Keratinocyte (primary cell): Measurements from ENCODE around the gene PLEKHA1. TPM values are rescaled to one million over a fixed set of nuclear protein-coding genes. Genes with fewer than 3 reads are reported as not detected.

ENCODE experiments used
- DNase-seq: peaks from one replicate; pipeline ENCODE4 v3.0.0-alpha.2; 2011; ENCODE audit warnings: low read depth, missing footprints, low spot score
- FAIRE-seq: peaks from 2 replicates; lab custom pipeline; 2011; peaks lifted over from hg19 to GRCh38; lab: Jason Lieb, UNC
- H2AFZ ChIP-seq: 2 replicates; pipeline ENCODE4 v1.6.0; 2012; ENCODE audit warnings: low read length, control low read depth, inconsistent platforms; ENCODE audit not compliant: control insufficient read depth
- H3K27ac ChIP-seq: 2 replicates; pipeline ENCODE4 v1.5.1; 2011; ENCODE audit warnings: low read length; ENCODE audit not compliant: control insufficient read depth, insufficient read depth
- H3K27me3 ChIP-seq: 3 replicates; pipeline ENCODE4 v1.6.0; 2011; ENCODE audit warnings: low read length; ENCODE audit not compliant: control insufficient read depth, insufficient read depth; ENCODE audit errors: extremely low read depth
- H3K36me3 ChIP-seq, 2 experiments: 2 replicates in 1 of 2; 3 replicates in 1 of 2; pipeline ENCODE4 v1.5.1; 2011; ENCODE audit warnings: low read length in 2 of 2, mild to moderate bottlenecking in 1 of 2; ENCODE audit not compliant: control insufficient read depth in 2 of 2, insufficient read depth in 2 of 2; ENCODE audit errors: extremely low read depth in 1 of 2
- H3K4me1 ChIP-seq: 3 replicates; pipeline ENCODE4 v1.5.1; 2011; ENCODE audit warnings: low read length; ENCODE audit not compliant: control insufficient read depth, insufficient read depth; ENCODE audit errors: extremely low read depth
- H3K4me2 ChIP-seq: 3 replicates; pipeline ENCODE4 v1.6.0; 2011; ENCODE audit warnings: low read depth, low read length; ENCODE audit not compliant: control insufficient read depth, insufficient read depth; ENCODE audit errors: extremely low read depth
- H3K4me3 ChIP-seq, 3 experiments: fragments of 200-600 bp in 1 of 3; sonication (generic) in 1 of 3; 2 replicates in 2 of 3; 3 replicates in 1 of 3; pipeline ENCODE4 v1.5.1; 2011 to 2016; ENCODE audit warnings: low read length in 3 of 3, mild to moderate bottlenecking in 3 of 3, control low read depth in 2 of 3, inconsistent platforms in 1 of 3, low read depth in 1 of 3, mixed read lengths in 1 of 3, mixed run types in 1 of 3, moderate library complexity in 1 of 3; ENCODE audit not compliant: control insufficient read depth in 2 of 3, insufficient read depth in 2 of 3; ENCODE audit errors: extremely low read depth in 1 of 3
- H3K79me2 ChIP-seq: 2 replicates; pipeline ENCODE4 v1.6.0; 2012; ENCODE audit warnings: low read length; ENCODE audit not compliant: control insufficient read depth, insufficient read depth
- H3K9ac ChIP-seq: 3 replicates; pipeline ENCODE4 v1.6.0; 2011; ENCODE audit warnings: low read length; ENCODE audit not compliant: control insufficient read depth, insufficient read depth; ENCODE audit errors: extremely low read depth
- H3K9me1 ChIP-seq: 3 replicates; pipeline ENCODE4 v1.6.0; 2011; ENCODE audit warnings: low read length; ENCODE audit not compliant: control insufficient read depth, insufficient read depth; ENCODE audit errors: extremely low read depth
- H3K9me3 ChIP-seq: 2 replicates; pipeline ENCODE4 v1.5.1; 2012; ENCODE audit warnings: low read depth, low read length; ENCODE audit not compliant: control insufficient read depth
- H4K20me1 ChIP-seq: 3 replicates; pipeline ENCODE4 v1.6.0; 2011; ENCODE audit warnings: low read length; ENCODE audit not compliant: control insufficient read depth, insufficient read depth; ENCODE audit errors: extremely low read depth
- EZH2 ChIP-seq: IDR thresholded peaks from one replicate; pipeline ENCODE4 v1.6.1; 2012; ENCODE audit warnings: inconsistent platforms, mild to moderate bottlenecking, low read length, moderate library complexity
- dilution Hi-C: fragments of 300-500 bp; cut with MboI; formaldehyde crosslinking; loops from one replicate; pipeline ENCODE4 v1.7.0; 2020; ENCODE audit warnings: low sequenced_read_pairs; ENCODE audit not compliant: extremely low pct_ligation_motif_present
- polyA plus RNA-seq, 5 experiments: library from polyadenylated mRNA; depleted of rRNA in 3 of 5; stranded (reverse) in 3 of 5; stranded (forward) in 1 of 5; unstranded in 1 of 5; fragments of >200 nt; gene quantifications; 1 replicate in 1 of 5; 2 replicates in 3 of 5; 3 replicates in 1 of 5; pipeline versions ENCODE4 v1.2.1 to v1.2.3, GENCODE V29; 2011 to 2012; ENCODE audit warnings: missing spikeins in 2 of 5, low read depth in 1 of 5, low replicate concordance in 1 of 5
- TF ChIP-seq, protein P1 (sequence below), 3 experiments: IDR thresholded peaks in 1 of 3; conservative IDR thresholded peaks in 1 of 3; optimal IDR thresholded peaks in 1 of 3; 2 replicates in 2 of 3; 3 replicates in 1 of 3; pipeline versions ENCODE3 to v1.5.1; 2011; ENCODE audit warnings: low read length in 3 of 3, mild to moderate bottlenecking in 3 of 3, moderate library complexity in 2 of 3, control low read depth in 1 of 3, inconsistent platforms in 1 of 3; ENCODE audit not compliant: insufficient read depth in 2 of 3; ENCODE audit errors: extremely low read depth in 1 of 3

PLEKHA1 gene
- polyA plus RNA-seq, 1 donor (not counting 4 experiments of a cell fraction or from before 2014, with no cell fraction given), result 66.7 TPM

DNA sequence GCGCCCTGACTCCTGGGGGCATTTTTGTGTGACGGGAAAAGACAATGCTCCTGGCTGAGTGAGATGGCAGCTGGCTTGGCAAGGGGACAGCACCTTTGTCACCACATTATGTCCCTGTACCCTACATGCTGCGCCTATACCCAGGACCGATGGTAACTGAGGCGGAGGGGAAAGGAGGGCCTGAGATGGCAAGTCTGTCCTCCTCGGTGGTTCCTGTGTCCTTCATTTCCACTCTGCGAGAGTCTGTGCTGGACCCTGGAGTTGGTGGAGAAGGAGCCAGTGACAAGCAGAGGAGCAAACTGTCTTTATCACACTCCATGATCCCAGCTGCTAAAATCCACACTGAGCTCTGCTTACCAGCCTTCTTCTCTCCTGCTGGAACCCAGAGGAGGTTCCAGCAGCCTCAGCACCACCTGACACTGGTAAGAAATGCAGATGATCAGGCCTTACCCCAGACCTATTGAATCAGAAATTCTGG lies 80.1 kb downstream of the PLEKHA1 start, which contains the start of gene ARMS2:
Gene ARMS2 (plus strand): TSS at position 51 of the 478 bp plus-strand sequence. CDS start 75 bp downstream, at position 126.
- no peaks in the 10 kb centered on the region for H3K9me3 ChIP-seq
- H3K4me3 ChIP-seq, result no peak within 1 kb of the TSS
- H4K20me1 ChIP-seq, result no peaks in the 10 kb centered on the region
- DNase-seq (no peak), FAIRE-seq (no peak)
- no peak within 1 kb of the TSS for H3K4me2 ChIP-seq
- no peak within 1 kb of the TSS for H3K9ac ChIP-seq
- H3K27me3 ChIP-seq, result no peaks in the 10 kb centered on the region
- dilution Hi-C loops, result no loop called here
- H3K27ac ChIP-seq, result no peak within 1 kb of the TSS
- no peaks in the 10 kb centered on the region for H3K9me1 ChIP-seq
- H3K4me1 ChIP-seq, result no peaks in the 10 kb centered on the region
- H3K36me3 ChIP-seq, result no peaks in the 10 kb centered on the region
- H2AFZ ChIP-seq, result no peak within 1 kb of the TSS
- TF ChIP-seq EZH2, result no peak
- TF ChIP-seq, protein P1, sequence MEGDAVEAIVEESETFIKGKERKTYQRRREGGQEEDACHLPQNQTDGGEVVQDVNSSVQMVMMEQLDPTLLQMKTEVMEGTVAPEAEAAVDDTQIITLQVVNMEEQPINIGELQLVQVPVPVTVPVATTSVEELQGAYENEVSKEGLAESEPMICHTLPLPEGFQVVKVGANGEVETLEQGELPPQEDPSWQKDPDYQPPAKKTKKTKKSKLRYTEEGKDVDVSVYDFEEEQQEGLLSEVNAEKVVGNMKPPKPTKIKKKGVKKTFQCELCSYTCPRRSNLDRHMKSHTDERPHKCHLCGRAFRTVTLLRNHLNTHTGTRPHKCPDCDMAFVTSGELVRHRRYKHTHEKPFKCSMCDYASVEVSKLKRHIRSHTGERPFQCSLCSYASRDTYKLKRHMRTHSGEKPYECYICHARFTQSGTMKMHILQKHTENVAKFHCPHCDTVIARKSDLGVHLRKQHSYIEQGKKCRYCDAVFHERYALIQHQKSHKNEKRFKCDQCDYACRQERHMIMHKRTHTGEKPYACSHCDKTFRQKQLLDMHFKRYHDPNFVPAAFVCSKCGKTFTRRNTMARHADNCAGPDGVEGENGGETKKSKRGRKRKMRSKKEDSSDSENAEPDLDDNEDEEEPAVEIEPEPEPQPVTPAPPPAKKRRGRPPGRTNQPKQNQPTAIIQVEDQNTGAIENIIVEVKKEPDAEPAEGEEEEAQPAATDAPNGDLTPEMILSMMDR (optimal IDR thresholded peaks at IDR 0.05 in 1 of 3, IDR thresholded peaks at IDR 0.05 in 1 of 3, conservative IDR thresholded peaks at IDR 0.05 in 1 of 3; ENCODE audit: extremely low read depth in 1 of 3, insufficient read depth in 2 of 3, low read length in 3 of 3), result no peak
- H3K79me2 ChIP-seq, result no peaks in the 10 kb centered on the region

DNA sequence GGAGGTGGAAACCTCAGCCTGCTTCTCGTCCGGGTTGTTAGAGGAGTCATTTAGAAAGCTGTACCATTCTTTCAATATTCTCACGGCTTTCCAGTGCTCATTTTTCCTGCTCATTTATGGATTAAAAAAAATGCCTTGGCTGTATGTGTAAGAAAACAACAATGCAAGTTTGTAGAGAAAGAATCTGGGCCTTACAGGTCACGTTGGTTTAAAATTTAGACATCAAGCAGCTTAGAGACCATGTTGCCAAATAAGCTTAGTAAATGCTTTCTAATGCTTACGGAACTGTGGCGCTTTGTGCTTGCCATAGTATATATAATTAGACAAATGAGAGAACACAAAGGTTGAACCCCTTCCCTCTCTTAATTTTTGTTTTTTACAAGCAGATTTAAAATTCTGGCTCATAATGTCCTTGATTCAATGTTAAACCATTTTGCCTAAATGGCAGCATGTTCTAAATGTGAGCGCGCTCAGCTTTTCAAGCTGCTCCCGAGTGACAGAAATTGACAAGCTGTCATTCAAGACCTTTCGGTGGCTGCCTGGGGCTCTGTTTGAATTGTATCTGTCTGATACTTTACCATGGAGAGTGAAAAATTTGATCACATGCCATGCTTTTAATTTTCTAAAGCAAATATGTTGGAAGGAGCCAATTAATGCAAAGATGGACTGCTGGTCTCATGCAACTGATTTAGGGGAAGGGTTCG lies 81.0 kb downstream of the PLEKHA1 start:
- dilution Hi-C loops, result no loop called here
- H4K20me1 ChIP-seq, result no peaks in the 10 kb centered on the region
- no peak for FAIRE-seq
- no peak for DNase-seq
- H3K4me2 ChIP-seq, result no peak overlapping the region
- TF ChIP-seq EZH2, result no peak
- TF ChIP-seq, protein P1 (optimal IDR thresholded peaks at IDR 0.05 in 1 of 3, IDR thresholded peaks at IDR 0.05 in 1 of 3, conservative IDR thresholded peaks at IDR 0.05 in 1 of 3; ENCODE audit: extremely low read depth in 1 of 3, insufficient read depth in 2 of 3, low read length in 3 of 3), result no peak
- H3K36me3 ChIP-seq, result no peaks in the 10 kb centered on the region
- H3K4me3 ChIP-seq, result no peak overlapping the region
- no peak overlapping the region for H3K27ac ChIP-seq
- H3K79me2 ChIP-seq, result no peaks in the 10 kb centered on the region
- no peak overlapping the region for H3K9ac ChIP-seq
- peaks cover 2% of the 10 kb centered on the region for H3K4me1 ChIP-seq
- no peaks in the 10 kb centered on the region for H3K27me3 ChIP-seq
- H2AFZ ChIP-seq, result no peak overlapping the region
- no peaks in the 10 kb centered on the region for H3K9me1 ChIP-seq
- no peaks in the 10 kb centered on the region for H3K9me3 ChIP-seq
